OCI-M2 (cell line): ENCODE results near the gene FGB.

Experiments
- DNase-seq: peaks from one replicate; lab custom pipeline; 2025; ENCODE audit not compliant: unreplicated experiment; lab: John Stamatoyannopoulos, UW

Gene FGB

DNA sequence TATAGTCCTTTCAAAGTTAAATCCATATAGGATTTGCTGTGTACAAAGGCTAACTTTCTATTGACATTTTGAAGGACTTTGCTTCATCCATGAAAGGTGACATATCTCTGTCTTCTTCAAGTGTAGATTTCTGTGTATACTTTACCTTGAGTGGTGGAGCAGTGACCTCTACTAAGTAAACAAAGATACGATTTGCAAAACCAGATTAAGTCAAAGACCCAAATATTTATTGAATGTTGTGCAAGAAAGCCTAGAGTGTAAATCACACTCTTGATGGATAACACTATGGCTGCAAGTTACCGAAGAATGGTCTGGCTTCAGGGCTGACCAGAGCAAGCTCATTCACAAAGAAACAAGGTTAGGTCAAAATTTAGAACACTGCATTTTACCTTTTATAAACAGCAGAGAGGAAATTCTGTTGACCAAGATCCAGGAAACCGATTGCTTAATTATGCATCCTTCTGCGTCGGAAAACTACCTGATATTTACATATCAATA, 55.1 kb downstream of the FGB start:
- no peak for DNase-seq

DNA sequence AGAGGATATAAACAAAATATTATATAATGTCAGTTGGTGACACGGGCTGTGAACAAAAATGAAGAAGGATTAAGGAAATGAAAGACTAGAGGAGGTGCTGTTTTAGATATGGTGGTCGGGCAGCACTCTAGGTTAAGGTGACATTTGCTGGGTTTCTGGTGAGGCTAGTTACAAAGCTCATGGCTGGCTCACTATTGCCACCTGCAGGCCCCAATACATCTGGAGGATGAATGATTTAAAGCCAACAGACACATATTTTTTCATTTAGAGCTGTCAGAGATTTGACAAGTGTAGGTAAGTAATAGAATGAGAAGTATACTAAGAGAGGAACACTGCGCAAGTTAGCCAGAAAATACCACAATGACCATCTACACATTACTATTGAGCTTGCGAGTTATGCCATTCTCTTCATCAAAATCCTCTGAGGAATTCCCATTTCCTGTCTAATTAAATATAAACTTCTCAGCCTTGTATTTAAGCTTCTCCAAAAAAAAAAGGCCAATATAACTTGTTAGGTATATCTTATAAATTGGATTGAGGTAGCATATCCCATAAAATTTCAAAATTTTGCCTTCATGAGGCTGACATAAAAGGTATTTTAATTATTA, 56.0 kb downstream of the FGB start:
- DNase-seq, result no peak

DNA sequence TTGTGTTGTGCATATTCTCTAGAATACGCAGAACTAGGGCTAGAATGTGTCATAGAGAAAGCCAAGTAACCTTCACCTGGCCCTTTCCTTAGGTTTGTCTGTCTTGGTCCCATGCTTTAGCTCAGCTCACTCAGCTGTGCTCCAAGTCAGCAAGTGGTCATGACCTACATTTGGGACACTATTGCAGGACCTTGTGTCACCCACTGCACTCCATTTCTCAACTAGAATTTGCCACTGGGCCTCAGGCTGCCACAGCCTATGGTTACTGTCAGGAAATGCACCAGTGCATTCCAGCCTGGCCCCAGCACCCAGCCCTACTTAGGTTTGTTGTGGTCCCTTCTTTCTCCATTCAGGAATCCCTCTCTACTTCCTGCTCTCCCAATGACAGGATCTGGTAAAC, 57.3 kb downstream of the FGB start:
- no peak for DNase-seq
